ENCODE data around the gene TMEM145.

DNA sequence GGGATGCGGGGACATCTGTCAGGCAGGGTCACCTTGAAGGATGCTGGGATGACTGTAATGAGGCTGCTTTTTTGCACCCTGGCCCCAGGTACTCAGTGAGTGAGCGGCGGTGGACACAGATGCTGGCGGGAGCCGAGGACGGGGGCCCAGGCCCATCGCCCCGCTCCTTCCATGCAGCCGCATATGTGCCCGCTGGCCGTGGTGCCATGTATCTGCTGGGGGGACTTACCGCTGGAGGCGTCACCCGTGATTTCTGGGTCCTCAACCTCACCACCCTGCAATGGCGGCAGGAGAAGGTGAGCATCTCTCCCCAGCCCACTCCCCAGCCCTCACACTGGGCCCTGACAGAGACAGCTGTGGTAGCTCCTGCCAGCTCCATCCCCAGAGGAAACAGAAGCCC lies 43.6 kb downstream of the TMEM145 start:
- TF ChIP-seq, protein P1, sequence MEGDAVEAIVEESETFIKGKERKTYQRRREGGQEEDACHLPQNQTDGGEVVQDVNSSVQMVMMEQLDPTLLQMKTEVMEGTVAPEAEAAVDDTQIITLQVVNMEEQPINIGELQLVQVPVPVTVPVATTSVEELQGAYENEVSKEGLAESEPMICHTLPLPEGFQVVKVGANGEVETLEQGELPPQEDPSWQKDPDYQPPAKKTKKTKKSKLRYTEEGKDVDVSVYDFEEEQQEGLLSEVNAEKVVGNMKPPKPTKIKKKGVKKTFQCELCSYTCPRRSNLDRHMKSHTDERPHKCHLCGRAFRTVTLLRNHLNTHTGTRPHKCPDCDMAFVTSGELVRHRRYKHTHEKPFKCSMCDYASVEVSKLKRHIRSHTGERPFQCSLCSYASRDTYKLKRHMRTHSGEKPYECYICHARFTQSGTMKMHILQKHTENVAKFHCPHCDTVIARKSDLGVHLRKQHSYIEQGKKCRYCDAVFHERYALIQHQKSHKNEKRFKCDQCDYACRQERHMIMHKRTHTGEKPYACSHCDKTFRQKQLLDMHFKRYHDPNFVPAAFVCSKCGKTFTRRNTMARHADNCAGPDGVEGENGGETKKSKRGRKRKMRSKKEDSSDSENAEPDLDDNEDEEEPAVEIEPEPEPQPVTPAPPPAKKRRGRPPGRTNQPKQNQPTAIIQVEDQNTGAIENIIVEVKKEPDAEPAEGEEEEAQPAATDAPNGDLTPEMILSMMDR (IDR thresholded peaks at IDR 0.05; ENCODE audit: low read length), result no peak
- no peak for TF ChIP-seq EZH2 (IDR thresholded peaks at IDR 0.05; ENCODE audit: borderline replicate concordance, low read length)

Measured in OCI-LY1 (cell line).